ENCODE measurements around the gene CEP41. TPM values are rescaled to one million over a fixed set of nuclear protein-coding genes. Genes with fewer than 3 reads are reported as not detected.

CEP41 gene
- total and polyA plus RNA-seq, 2 of the 13 experiments (the other 11 are each of a cell fraction or from before 2014, with no cell fraction given): 8.7 to 9.0 TPM

- TF ChIP-seq MIXL1 (CRISPR knock-in tag; IDR thresholded peaks at IDR 0.05) (no peak), MEIS2 (CRISPR knock-in tag; IDR thresholded peaks at IDR 0.05) (no peak), SNAI1 (CRISPR knock-in tag; IDR thresholded peaks at IDR 0.05; ENCODE audit: borderline replicate concordance) (no peak), ZFX (CRISPR knock-in tag; IDR thresholded peaks at IDR 0.05; ENCODE audit: low read depth) (no peak), RARA (CRISPR knock-in tag; IDR thresholded peaks at IDR 0.05) (no peak), ZNF563 (CRISPR knock-in tag; IDR thresholded peaks at IDR 0.05) (no peak), EEA1 (CRISPR knock-in tag; IDR thresholded peaks at IDR 0.05; ENCODE audit: borderline replicate concordance) (no peak)
These were observed 25.8 kb downstream of the CEP41 start (continued) for GRCh38 chr7:130415006-130415405.

GRCh38 chr7:130413201-130413600, 27.6 kb downstream of the CEP41 start:
- Histone ChIP-seq H3K4me2 (ENCODE audit: low read depth, low read length) (no peak overlapping the region), H4K20me1 (ENCODE audit: insufficient read depth, low read length) (no peaks in the 10 kb centered on the region), H3K9me3 (ENCODE audit: low read length) (no peaks in the 10 kb centered on the region), H3K27ac (ENCODE audit: extremely low read length, insufficient read depth, low read length) (no peak overlapping the region), H3K4me3 (replicated peaks in 1 of 3; ENCODE audit: insufficient read depth in 1 of 3, low read depth in 2 of 3, low read length in 3 of 3) (no peak overlapping the region), H3K79me2 (ENCODE audit: insufficient read depth, low read length) (no peaks in the 10 kb centered on the region), H3K36me3 (replicated peaks in 1 of 2; ENCODE audit: control insufficient read depth in 1 of 2, insufficient read depth in 2 of 2, low read length in 2 of 2) (no peaks in the 10 kb centered on the region), H3K4me1 (ENCODE audit: insufficient read depth, low read length) (no peaks in the 10 kb centered on the region), H3K27me3 (ENCODE audit: control insufficient read depth in 1 of 2, insufficient read depth in 2 of 2, low read length in 2 of 2) (no peaks in the 10 kb centered on the region), H2AFZ (ENCODE audit: low read length) (no peak overlapping the region), H3K9ac (ENCODE audit: insufficient read depth, low read depth, low read length) (no peak overlapping the region)
- ChIA-PET POLR2A (no interaction called here), CTCF (ENCODE audit: low intra/inter-chr PET ratio, low total read pairs) (no interaction called here)
- ATAC-seq: no peak
- intact Hi-C loops (cut with micrococcal nuclease; ENCODE audit: unreplicated experiment): no loop called here
- no peak for DNase-seq (ENCODE audit: low spot score)
- in situ Hi-C loops (cut with HindIII; ENCODE audit: extremely low pct_ligation_motif_present, low pct_unique_long_range_greater_than_20kb): no loop called here
- no peak for FAIRE-seq
- 92% methylated on average over 4 of the region's 4 CpGs for WGBS (ENCODE audit: low lambda C conversion rate)
- BruUV-seq (replicated peaks): no TSS peak
- TF ChIP-seq RORA (CRISPR knock-in tag; IDR thresholded peaks at IDR 0.05): no peak
- no peak for TF ChIP-seq ZSCAN22 (CRISPR knock-in tag; IDR thresholded peaks at IDR 0.05)
- TF ChIP-seq HNF1A (IDR thresholded peaks at IDR 0.05; ENCODE audit: low read depth): no peak
- no peak for TF ChIP-seq HNF1A (CRISPR knock-in tag; IDR thresholded peaks at IDR 0.05; ENCODE audit: borderline replicate concordance)
- no peak for TF ChIP-seq ZBTB42 (CRISPR knock-in tag; IDR thresholded peaks at IDR 0.05)
- no peak for TF ChIP-seq NFAT5 (CRISPR knock-in tag; IDR thresholded peaks at IDR 0.05)
- TF ChIP-seq ZNF230 (CRISPR knock-in tag; IDR thresholded peaks at IDR 0.05): no peak
- no peak for TF ChIP-seq NPAS2 (CRISPR knock-in tag; IDR thresholded peaks at IDR 0.05; ENCODE audit: borderline replicate concordance)
- no peak for TF ChIP-seq ZNF816 (CRISPR knock-in tag; IDR thresholded peaks at IDR 0.05; ENCODE audit: borderline replicate concordance)
- TF ChIP-seq AKAP8 (CRISPR knock-in tag; IDR thresholded peaks at IDR 0.05): no peak

Data from HepG2 (cell line).